Measurements from ENCODE around the gene HOXB3.

HOXB3 gene

DNA sequence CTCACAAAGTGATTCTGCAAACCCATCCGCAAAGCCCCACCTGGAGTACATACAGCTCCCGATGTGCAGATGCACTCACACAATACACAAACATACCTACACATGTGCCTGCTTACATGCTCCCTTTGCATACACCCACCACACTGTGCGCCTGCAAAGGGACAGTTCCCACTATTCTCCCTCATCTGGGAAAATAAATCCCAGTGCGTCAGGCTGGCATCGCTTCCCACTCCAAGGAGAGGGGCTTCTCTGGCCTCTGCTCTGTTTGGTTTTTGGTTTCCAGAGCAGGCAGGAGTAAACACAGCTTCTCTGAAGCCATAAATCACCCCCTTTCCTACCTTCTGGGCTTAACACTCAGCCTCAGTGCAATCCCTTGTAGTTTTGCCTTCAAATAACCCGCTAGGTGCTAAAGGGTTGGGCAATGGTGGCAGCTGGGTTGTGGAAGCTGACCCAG lies 26.6 kb downstream of the HOXB3 start:
- DNase-seq (ENCODE audit: low read depth): no peak
- no peak overlapping the region for H3K4me3 ChIP-seq (ENCODE audit: low read length)
- TF ChIP-seq, protein P1, sequence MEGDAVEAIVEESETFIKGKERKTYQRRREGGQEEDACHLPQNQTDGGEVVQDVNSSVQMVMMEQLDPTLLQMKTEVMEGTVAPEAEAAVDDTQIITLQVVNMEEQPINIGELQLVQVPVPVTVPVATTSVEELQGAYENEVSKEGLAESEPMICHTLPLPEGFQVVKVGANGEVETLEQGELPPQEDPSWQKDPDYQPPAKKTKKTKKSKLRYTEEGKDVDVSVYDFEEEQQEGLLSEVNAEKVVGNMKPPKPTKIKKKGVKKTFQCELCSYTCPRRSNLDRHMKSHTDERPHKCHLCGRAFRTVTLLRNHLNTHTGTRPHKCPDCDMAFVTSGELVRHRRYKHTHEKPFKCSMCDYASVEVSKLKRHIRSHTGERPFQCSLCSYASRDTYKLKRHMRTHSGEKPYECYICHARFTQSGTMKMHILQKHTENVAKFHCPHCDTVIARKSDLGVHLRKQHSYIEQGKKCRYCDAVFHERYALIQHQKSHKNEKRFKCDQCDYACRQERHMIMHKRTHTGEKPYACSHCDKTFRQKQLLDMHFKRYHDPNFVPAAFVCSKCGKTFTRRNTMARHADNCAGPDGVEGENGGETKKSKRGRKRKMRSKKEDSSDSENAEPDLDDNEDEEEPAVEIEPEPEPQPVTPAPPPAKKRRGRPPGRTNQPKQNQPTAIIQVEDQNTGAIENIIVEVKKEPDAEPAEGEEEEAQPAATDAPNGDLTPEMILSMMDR (conservative IDR thresholded peaks at IDR 0.05; ENCODE audit: low read depth, low read length): no peak

DNA sequence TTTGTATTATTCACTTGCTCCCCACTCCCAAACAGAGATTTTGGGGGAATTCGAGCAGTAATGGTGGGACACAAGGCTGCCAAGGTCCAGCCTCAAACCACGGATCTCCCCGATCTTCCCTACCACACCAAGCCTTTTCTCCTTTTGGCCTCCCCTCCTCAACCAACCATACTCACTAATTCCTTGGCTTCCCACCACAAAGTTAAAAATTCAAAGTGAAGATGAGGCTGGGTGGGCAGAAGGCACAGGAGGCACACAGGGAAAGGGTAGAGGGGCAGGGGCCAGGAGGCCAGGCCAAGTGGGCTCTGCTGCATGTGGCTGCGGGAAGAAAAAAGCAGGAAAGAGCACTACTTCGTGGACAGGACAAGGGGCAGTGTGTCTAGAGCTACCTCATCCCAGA lies 27.1 kb downstream of the HOXB3 start:
- DNase-seq (ENCODE audit: low read depth): no peak
- TF ChIP-seq, protein P1 (conservative IDR thresholded peaks at IDR 0.05; ENCODE audit: low read depth, low read length): no peak
- no peak overlapping the region for H3K4me3 ChIP-seq (ENCODE audit: low read length)

DNA sequence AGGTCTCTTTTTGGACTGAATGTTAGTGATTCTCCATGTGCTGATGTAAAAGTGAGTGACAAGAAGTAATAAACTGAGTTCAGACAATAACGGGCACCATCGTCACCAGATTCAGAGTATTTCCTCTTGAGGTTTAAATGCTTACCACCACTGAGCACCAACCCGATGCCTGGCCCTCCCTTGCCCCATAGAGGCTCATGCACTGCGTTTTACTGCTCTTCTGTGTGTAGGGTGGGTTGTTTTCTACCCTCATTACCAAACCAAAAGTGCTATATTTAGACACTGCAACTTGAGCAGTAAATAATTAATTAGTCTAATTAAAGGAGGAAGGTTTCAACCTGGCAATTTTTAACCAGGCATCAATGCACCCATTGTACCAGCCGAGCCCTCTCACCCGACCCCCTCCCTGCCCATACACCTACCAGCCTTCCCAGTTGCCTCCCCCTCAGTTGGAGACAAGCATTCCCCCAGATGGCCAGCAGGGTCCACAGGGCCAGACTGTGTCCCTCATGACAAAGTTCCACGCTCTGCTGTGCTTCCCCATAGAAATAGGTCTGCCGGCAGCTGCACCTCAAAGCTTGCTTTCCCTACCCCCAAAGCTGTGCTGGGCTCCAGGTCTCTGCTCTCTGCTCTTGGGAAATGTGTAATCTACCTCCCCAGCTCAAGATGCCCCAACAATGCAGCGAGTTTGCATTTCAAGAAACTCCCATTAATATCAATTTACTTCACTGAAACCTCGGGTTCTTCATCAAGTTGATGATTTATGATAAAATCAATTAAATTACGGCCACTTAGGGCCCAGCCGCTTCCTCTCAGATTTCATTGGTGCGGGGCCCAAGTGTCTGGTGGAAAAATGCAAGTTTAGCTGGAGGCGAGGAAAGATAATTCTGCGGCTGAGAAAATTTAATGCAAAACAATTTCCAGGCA lies 27.9 kb downstream of the HOXB3 start:
- TF ChIP-seq, protein P1 (conservative IDR thresholded peaks at IDR 0.05; ENCODE audit: low read depth, low read length): peak; percentile 31
- DNase-seq (ENCODE audit: low read depth): no peak
- no peak overlapping the region for H3K4me3 ChIP-seq (ENCODE audit: low read length)

DNA sequence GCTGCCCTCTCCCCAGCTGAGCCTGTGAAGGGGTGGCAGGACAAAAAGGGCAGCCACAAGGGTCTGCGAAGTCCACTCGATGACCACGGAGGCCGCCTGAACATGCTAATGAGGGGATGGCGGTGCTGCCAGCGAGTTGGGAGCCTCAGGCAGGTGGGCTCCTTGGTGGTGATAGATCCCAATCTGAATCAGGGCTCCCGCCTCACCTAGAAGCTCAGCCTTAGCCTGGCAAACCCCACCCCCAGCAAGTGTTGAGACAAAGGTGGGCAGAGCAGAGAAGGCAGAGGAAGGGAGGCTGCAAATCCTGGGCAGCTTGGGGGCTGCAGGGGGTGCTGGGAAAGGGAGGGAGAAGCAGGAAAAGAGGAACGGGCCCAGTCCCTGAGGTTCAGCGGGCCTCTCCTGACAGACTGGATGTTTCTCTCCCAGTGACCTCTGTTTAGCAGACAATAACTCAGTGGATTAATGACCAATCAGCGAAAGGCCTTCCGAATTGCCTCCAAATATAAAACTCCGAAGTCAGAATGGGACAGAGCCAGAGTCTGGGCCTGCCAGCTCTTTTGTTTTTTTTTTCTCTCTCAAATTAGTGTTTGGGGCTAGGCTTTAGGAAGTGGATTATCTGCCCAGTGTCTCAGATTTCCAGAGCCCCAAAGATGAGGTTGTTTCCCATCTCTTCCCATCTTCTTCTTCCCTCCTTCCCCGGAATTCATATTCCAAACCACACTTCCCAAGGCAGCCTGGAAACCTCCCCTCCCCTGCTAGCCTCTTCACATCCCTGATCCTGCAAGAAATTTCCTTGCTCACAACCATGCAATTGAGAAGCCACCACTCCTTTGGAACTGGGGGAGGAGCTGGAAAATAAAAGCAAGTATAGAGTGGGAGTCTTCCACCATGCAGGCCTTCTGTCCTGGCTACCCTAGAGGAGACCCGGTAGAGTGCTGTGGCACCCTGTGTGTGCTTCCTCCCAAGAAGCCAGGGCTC lies 29.9 kb downstream of the HOXB3 start:
- TF ChIP-seq, protein P1 (conservative IDR thresholded peaks at IDR 0.05; ENCODE audit: low read depth, low read length): no peak
- no peak overlapping the region for H3K4me3 ChIP-seq (ENCODE audit: low read length)
- DNase-seq (ENCODE audit: low read depth): no peak

DNA sequence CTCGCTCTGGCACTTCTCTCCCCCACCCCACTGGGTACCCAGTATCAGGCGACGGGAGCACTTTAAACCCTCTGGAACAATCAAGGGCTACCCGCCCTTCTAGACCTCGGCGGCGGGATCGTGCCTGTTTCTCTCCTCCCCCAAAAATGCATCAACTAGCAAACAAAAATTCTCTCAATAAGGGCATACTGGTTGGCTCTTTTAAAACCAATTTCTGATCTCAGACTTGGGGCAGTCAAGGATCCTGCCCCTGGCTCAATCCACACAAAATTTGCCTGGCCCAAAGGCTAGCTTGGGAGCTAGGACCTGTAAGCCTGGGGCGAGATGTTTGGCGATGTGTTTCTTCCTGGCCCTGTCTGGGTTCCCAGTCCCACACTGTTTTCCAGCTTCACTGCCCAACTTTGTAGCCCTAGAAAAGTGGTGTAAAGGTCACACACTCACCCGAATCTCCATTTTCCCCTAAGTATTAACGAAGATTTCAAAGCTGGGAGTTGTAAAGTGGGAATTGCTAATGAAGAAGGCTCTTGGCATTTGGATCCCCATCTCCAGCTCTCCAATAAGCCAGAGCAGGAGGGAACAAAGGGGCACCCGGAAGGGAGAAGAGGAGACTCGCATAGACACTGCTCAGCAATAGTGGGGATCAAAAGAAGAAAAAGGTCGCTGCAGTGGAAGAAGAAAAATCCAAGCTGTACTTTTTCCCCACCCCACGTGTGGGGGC lies 30.8 kb downstream of the HOXB3 start:
- TF ChIP-seq, protein P1 (conservative IDR thresholded peaks at IDR 0.05; ENCODE audit: low read depth, low read length): no peak
- H3K4me3 ChIP-seq (ENCODE audit: low read length): no peak overlapping the region
- no peak for DNase-seq (ENCODE audit: low read depth)

DNA sequence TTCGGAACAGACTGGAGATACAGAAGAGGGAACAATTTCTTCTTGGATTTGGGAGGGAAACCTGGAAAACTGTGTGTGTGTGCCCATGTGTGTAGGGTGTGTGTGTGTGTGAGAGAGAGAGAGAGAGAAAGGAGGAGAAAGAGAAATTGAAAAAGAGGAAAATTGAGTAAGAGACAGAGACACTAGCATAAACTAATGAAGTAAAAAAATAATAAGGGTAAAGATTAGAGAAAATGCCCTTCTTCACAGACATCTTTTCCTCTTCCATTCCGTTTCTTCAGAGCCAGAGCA lies 31.3 kb downstream of the HOXB3 start:
- TF ChIP-seq, protein P1 (conservative IDR thresholded peaks at IDR 0.05; ENCODE audit: low read depth, low read length): no peak
- no peak for DNase-seq (ENCODE audit: low read depth)
- no peak overlapping the region for H3K4me3 ChIP-seq (ENCODE audit: low read length)
